ENCODE data around the gene CPSF3. TPM values are rescaled to one million over a fixed set of nuclear protein-coding genes. Genes with fewer than 3 reads are reported as not detected.

Gene CPSF3
- total and polyA plus RNA-seq, 4 donors = 34.9 to 39.2 (median 35.1) TPM

DNA sequence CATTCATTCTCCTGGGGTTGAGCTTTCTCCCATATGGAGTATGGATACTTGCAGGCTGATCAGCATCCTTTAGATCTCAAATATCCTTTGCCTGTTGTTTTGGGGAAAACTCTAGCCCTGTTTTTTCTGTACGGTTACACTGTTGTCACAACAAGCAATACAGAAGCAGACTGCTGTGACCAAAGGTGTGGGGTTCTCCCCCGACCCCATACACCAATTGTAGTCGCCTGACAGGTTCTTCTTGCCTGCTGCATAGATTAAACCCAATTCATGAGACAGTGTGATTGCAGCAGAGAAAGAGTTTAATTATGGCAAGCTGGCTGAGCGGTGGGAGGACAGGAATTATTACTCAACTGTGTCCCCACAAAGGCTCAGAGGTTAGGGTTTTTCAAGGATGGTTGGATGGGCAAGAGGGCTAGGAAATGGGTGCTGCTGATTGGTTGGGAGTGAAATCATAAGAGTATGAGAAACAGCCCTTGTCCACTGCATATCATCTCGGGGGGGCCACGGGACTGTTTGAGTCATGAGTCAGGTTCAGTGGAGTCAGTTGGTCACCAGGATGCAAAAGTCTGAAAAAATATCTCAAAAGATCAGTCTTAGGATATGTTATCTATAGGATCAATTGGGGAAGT is 40.7 kb upstream of the CPSF3 start:
- DNase-seq (ENCODE audit: low read depth in 4 of 6, low spot score in 6 of 6) = no peak
- Histone ChIP-seq H3K27ac (ENCODE audit: low read depth, low read length) (no peak overlapping the region), H3K27me3 (ENCODE audit: control insufficient read depth, insufficient read depth, low read length) (no peaks in the 10 kb centered on the region), H3K9me3 (ENCODE audit: control insufficient read depth, insufficient read depth, low read length) (no peaks in the 10 kb centered on the region), H3K4me1 (ENCODE audit: control insufficient read depth, insufficient read depth, low read length) (peaks cover 14% of the 10 kb centered on the region), H3K4me3 (ENCODE audit: low read depth, low read length) (no peak overlapping the region), H3K36me3 (ENCODE audit: control insufficient read depth, insufficient read depth, low read length) (peaks cover 57% of the 10 kb centered on the region)
- 96% methylated on average over 4 of the region's 6 CpGs for WGBS (ENCODE audit: insufficient coverage)

DNA sequence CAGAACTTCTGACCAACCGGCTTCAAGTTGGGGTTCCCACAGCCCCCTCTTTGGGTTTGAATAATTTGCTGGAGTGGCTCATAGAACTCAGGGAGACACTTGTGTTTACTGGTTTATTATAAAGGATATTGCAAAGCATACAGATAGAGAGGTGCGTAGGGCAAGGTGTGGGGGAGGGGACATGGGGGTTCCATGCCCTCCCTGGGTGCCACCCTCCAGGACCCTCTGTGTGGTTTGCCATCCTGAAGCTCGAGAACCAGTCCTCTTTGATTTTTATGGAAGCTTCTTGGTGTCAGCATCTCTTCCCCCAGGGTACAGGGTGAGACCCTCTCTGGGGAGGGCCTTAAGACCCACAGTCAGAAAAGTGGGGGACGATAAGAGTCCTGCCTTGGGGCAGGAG is 38.9 kb upstream of the CPSF3 start:
- peaks cover 59% of the 10 kb centered on the region for H3K36me3 ChIP-seq (ENCODE audit: control insufficient read depth, insufficient read depth, low read length)
- 100% methylated on average over 2 of the region's 4 CpGs for WGBS (ENCODE audit: insufficient coverage)
- H3K9me3 ChIP-seq (ENCODE audit: control insufficient read depth, insufficient read depth, low read length) = no peaks in the 10 kb centered on the region
- no peak overlapping the region for H3K4me3 ChIP-seq (ENCODE audit: low read depth, low read length)
- H3K27ac ChIP-seq (ENCODE audit: low read depth, low read length) = no peak overlapping the region
- DNase-seq (ENCODE audit: low read depth in 4 of 6, low spot score in 6 of 6) = no peak
- H3K4me1 ChIP-seq (ENCODE audit: control insufficient read depth, insufficient read depth, low read length) = peaks cover 7% of the 10 kb centered on the region
- H3K27me3 ChIP-seq (ENCODE audit: control insufficient read depth, insufficient read depth, low read length) = no peaks in the 10 kb centered on the region

DNA sequence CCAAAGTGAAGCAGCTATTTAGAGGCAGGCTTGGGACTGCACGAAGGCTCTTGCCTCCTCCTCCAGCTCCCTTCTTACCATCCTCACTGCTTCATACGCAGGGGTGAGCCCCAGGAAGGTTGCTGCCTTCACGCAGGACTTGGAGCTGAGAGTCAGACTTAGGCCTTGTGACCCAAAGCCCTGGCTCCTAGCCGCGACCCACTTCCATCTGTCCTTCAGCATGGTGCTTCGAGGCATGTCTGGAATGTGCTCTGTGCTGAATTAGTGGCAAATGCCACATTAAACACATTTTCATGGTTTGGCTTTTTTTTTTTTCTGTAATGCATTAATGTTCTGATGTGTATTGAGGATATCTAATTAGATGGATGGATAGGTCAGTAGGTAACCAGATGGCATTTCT is 37.6 kb upstream of the CPSF3 start:
- H3K36me3 ChIP-seq (ENCODE audit: control insufficient read depth, insufficient read depth, low read length) = peaks cover 64% of the 10 kb centered on the region
- peaks cover 4% of the 10 kb centered on the region for H3K4me1 ChIP-seq (ENCODE audit: control insufficient read depth, insufficient read depth, low read length)
- H3K4me3 ChIP-seq (ENCODE audit: low read depth, low read length) = no peak overlapping the region
- 89% methylated on average over 5 of the region's 6 CpGs for WGBS (ENCODE audit: insufficient coverage)
- DNase-seq (ENCODE audit: low read depth in 4 of 6, low spot score in 6 of 6) = no peak
- H3K9me3 ChIP-seq (ENCODE audit: control insufficient read depth, insufficient read depth, low read length) = no peaks in the 10 kb centered on the region
- no peaks in the 10 kb centered on the region for H3K27me3 ChIP-seq (ENCODE audit: control insufficient read depth, insufficient read depth, low read length)
- no peak overlapping the region for H3K27ac ChIP-seq (ENCODE audit: low read depth, low read length)

DNA sequence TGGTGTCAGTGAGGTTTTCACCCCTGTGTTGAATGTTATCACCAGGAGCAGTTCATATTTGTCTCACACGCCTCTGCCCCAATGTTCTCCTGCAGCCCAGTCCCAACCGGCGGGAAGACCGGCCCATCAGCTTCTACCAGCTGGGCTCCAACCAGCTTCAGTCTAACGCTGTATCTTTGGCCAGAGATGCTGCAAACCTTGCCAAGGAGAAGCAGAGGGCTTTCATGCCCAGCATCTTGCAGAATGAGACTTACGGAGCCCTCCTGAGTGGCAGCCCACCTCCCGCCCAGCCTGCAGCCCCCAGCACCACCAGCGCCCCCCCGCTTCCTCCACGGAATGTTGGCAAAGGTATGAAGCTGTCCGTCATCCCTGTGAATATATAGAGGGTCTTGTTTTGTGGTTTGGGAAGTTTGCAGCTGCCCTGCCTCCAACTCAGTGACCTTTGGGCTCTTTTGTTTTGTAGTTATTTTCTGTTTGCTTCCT is 35.2 kb upstream of the CPSF3 start:
- H3K36me3 ChIP-seq (ENCODE audit: control insufficient read depth, insufficient read depth, low read length) = peaks cover 77% of the 10 kb centered on the region
- 77% methylated on average over 9 of the region's 11 CpGs for WGBS (ENCODE audit: insufficient coverage)
- no peaks in the 10 kb centered on the region for H3K27me3 ChIP-seq (ENCODE audit: control insufficient read depth, insufficient read depth, low read length)
- no peak overlapping the region for H3K27ac ChIP-seq (ENCODE audit: low read depth, low read length)
- DNase-seq (ENCODE audit: low read depth in 4 of 6, low spot score in 6 of 6) = peak in 1 of 6 donors; percentile 46
- H3K9me3 ChIP-seq (ENCODE audit: control insufficient read depth, insufficient read depth, low read length) = no peaks in the 10 kb centered on the region
- peaks cover 14% of the 10 kb centered on the region for H3K4me1 ChIP-seq (ENCODE audit: control insufficient read depth, insufficient read depth, low read length)
- no peak overlapping the region for H3K4me3 ChIP-seq (ENCODE audit: low read depth, low read length)

- H3K27ac ChIP-seq (ENCODE audit: low read depth, low read length) = no peak overlapping the region
Observed at GRCh38 chr2:9388950-9389911, 34.2 kb upstream of the CPSF3 start.

GRCh38 chr2:9390151-9390850 is 33.2 kb upstream of the CPSF3 start:
- no peak overlapping the region for H3K27ac ChIP-seq (ENCODE audit: low read depth, low read length)
- DNase-seq (ENCODE audit: low read depth in 4 of 6, low spot score in 6 of 6) = no peak
- H3K4me3 ChIP-seq (ENCODE audit: low read depth, low read length) = no peak overlapping the region
- H3K4me1 ChIP-seq (ENCODE audit: control insufficient read depth, insufficient read depth, low read length) = peaks cover 18% of the 10 kb centered on the region
- WGBS (ENCODE audit: insufficient coverage) = 90% methylated on average over 5 of the region's 7 CpGs
- H3K9me3 ChIP-seq (ENCODE audit: control insufficient read depth, insufficient read depth, low read length) = no peaks in the 10 kb centered on the region
- no peaks in the 10 kb centered on the region for H3K27me3 ChIP-seq (ENCODE audit: control insufficient read depth, insufficient read depth, low read length)
- peaks cover 79% of the 10 kb centered on the region for H3K36me3 ChIP-seq (ENCODE audit: control insufficient read depth, insufficient read depth, low read length)

More at GRCh38 chr2:9388950-9389911, 34.2 kb upstream of the CPSF3 start:
- H3K27me3 ChIP-seq (ENCODE audit: control insufficient read depth, insufficient read depth, low read length) = no peaks in the 10 kb centered on the region
- peaks cover 18% of the 10 kb centered on the region for H3K4me1 ChIP-seq (ENCODE audit: control insufficient read depth, insufficient read depth, low read length)
- H3K4me3 ChIP-seq (ENCODE audit: low read depth, low read length) = no peak overlapping the region
- DNase-seq (ENCODE audit: low read depth in 4 of 6, low spot score in 6 of 6) = no peak
- WGBS (ENCODE audit: insufficient coverage) = 91% methylated on average over 24 of the region's 28 CpGs
- no peaks in the 10 kb centered on the region for H3K9me3 ChIP-seq (ENCODE audit: control insufficient read depth, insufficient read depth, low read length)
- peaks cover 81% of the 10 kb centered on the region for H3K36me3 ChIP-seq (ENCODE audit: control insufficient read depth, insufficient read depth, low read length)

DNA sequence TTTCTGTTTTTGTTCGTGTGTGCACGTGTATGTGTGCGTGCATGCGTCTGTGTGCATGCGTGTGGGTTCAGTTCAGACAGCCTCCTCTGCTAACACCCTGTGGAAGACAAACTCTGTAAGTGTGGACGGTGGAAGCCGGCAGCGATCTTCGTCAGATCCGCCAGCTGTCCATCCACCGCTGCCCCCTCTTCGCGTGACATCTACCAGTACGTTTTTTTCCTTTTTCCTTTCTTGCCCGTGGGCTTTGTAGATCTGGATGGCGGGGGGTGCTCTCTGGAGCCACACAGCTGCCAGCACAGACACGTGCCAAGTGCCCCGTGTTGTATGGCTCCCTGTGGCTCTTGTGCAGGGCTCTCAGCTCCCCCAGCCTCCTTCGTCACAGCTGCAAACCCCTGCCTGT is 32.5 kb upstream of the CPSF3 start:
- Histone ChIP-seq H3K27me3 (ENCODE audit: control insufficient read depth, insufficient read depth, low read length) (no peaks in the 10 kb centered on the region), H3K9me3 (ENCODE audit: control insufficient read depth, insufficient read depth, low read length) (no peaks in the 10 kb centered on the region), H3K4me3 (ENCODE audit: low read depth, low read length) (no peak overlapping the region), H3K27ac (ENCODE audit: low read depth, low read length) (no peak overlapping the region), H3K4me1 (ENCODE audit: control insufficient read depth, insufficient read depth, low read length) (peaks cover 18% of the 10 kb centered on the region), H3K36me3 (ENCODE audit: control insufficient read depth, insufficient read depth, low read length) (peaks cover 75% of the 10 kb centered on the region)
- no peak for DNase-seq (ENCODE audit: low read depth in 4 of 6, low spot score in 6 of 6)
- WGBS (ENCODE audit: insufficient coverage) = 75% methylated on average over 19 of the region's 19 CpGs

GRCh38 chr2:9391961-9392720 is 31.3 kb upstream of the CPSF3 start:
- H3K4me1 ChIP-seq (ENCODE audit: control insufficient read depth, insufficient read depth, low read length) = peaks cover 18% of the 10 kb centered on the region
- DNase-seq (ENCODE audit: low read depth in 4 of 6, low spot score in 6 of 6) = no peak
- no peaks in the 10 kb centered on the region for H3K27me3 ChIP-seq (ENCODE audit: control insufficient read depth, insufficient read depth, low read length)
- peaks cover 74% of the 10 kb centered on the region for H3K36me3 ChIP-seq (ENCODE audit: control insufficient read depth, insufficient read depth, low read length)
- peak overlapping the region; percentile 82 for H3K27ac ChIP-seq (ENCODE audit: low read depth, low read length)
- 93% methylated on average over 11 of the region's 13 CpGs for WGBS (ENCODE audit: insufficient coverage)
- H3K4me3 ChIP-seq (ENCODE audit: low read depth, low read length) = no peak overlapping the region
- H3K9me3 ChIP-seq (ENCODE audit: control insufficient read depth, insufficient read depth, low read length) = no peaks in the 10 kb centered on the region

All from spinal cord (tissue), 10 donors.